DND-41 (cell line): ENCODE data around the gene APBA3.

Source experiments
- ATAC-seq: fragments of 200-7000 bp; cut with Tn5 transposase; 3 replicates; pipeline ENCODE4 v1.9.1; 2021; ENCODE audit warnings: low read depth; ENCODE audit not compliant: insufficient read depth
- DNase-seq: peaks from one replicate; pipeline ENCODE4 v3.0.0-alpha.2; 2020
- H2AFZ ChIP-seq: 2 replicates; pipeline ENCODE4 v1.6.0; 2012; ENCODE audit warnings: low read depth, low read length
- H3K27ac ChIP-seq: 2 replicates; pipeline ENCODE4 v1.5.1; 2012; ENCODE audit warnings: low read length, inconsistent platforms
- H3K27me3 ChIP-seq: fragments of 200-600 bp; sonication (generic); 2 replicates; pipeline ENCODE4 v1.6.0; 2012; ENCODE audit warnings: low read length, mild to moderate bottlenecking, inconsistent platforms; ENCODE audit not compliant: insufficient read depth, poor library complexity
- H3K36me3 ChIP-seq: 2 replicates; pipeline ENCODE4 v1.5.1; 2012; ENCODE audit warnings: low read length, inconsistent platforms; ENCODE audit not compliant: insufficient read depth
- H3K4me1 ChIP-seq: 2 replicates; pipeline ENCODE4 v1.5.1; 2012; ENCODE audit warnings: mild to moderate bottlenecking, low read length; ENCODE audit not compliant: insufficient read depth
- H3K4me2 ChIP-seq: 2 replicates; pipeline ENCODE4 v1.6.0; 2012; ENCODE audit warnings: mild to moderate bottlenecking, moderate library complexity, low read length, inconsistent platforms; ENCODE audit not compliant: insufficient read depth
- H3K4me3 ChIP-seq, 2 experiments: fragments of 200-600 bp in 1 of 2; shearing (Covaris generic) in 1 of 2; 2 replicates each; pipeline ENCODE4 v1.5.1; 2012 to 2016; ENCODE audit warnings: inconsistent platforms in 2 of 2, low read length in 2 of 2, mild to moderate bottlenecking in 2 of 2, low read depth in 1 of 2, moderate library complexity in 1 of 2
- H3K79me2 ChIP-seq: 2 replicates; pipeline ENCODE4 v1.6.0; 2012; ENCODE audit warnings: low read length, inconsistent platforms; ENCODE audit not compliant: insufficient read depth
- H3K9ac ChIP-seq: 2 replicates; pipeline ENCODE4 v1.6.0; 2012; ENCODE audit warnings: low read depth, mild to moderate bottlenecking, inconsistent platforms, low read length, moderate library complexity
- H3K9me3 ChIP-seq: 2 replicates; pipeline ENCODE4 v1.5.1; 2012; ENCODE audit warnings: low read length, moderate library complexity, mild to moderate bottlenecking, inconsistent platforms; ENCODE audit not compliant: insufficient read depth, severe bottlenecking
- H4K20me1 ChIP-seq: 2 replicates; pipeline ENCODE4 v1.6.0; 2012; ENCODE audit warnings: low read length; ENCODE audit not compliant: insufficient read depth
- CTCF ChIP-seq: IDR thresholded peaks from 2 replicates; pipeline ENCODE4 v1.5.1; 2012; ENCODE audit warnings: borderline replicate concordance, low read length, moderate library complexity, mild to moderate bottlenecking; ENCODE audit not compliant: poor library complexity, severe bottlenecking; ENCODE audit errors: extremely low read depth
- EZH2 ChIP-seq: IDR thresholded peaks from 3 replicates; pipeline ENCODE4 v1.6.1; 2012; ENCODE audit warnings: borderline replicate concordance, low read depth, mild to moderate bottlenecking, moderate library complexity, low read length, inconsistent platforms; ENCODE audit not compliant: severe bottlenecking

APBA3 gene

GRCh38 chr19:3723883-3724282 lies 37.6 kb downstream of the APBA3 start:
- Histone ChIP-seq H3K4me1 (peaks cover 3% of the 10 kb centered on the region; the same call in 1 of the 2 replicates), H3K27ac (no peak overlapping the region), H3K9me3 (no peaks in the 10 kb centered on the region), H3K36me3 (no peaks in the 10 kb centered on the region), H2AFZ (no peak overlapping the region), H3K79me2 (no peaks in the 10 kb centered on the region), H3K27me3 (peaks cover 27% of the 10 kb centered on the region), H3K9ac (no peak overlapping the region), H3K4me2 (no peak overlapping the region), H4K20me1 (no peaks in the 10 kb centered on the region), H3K4me3 (no peak overlapping the region)
- TF ChIP-seq CTCF, result no peak
- no peak for TF ChIP-seq EZH2
- ATAC-seq (no peak; the same call in 2 of the 3 replicates), DNase-seq (no peak)

GRCh38 chr19:3723110-3723488 lies 38.4 kb downstream of the APBA3 start:
- Histone ChIP-seq H2AFZ (no peak overlapping the region), H3K9me3 (no peaks in the 10 kb centered on the region), H3K79me2 (no peaks in the 10 kb centered on the region), H3K4me3 (no peak overlapping the region), H3K4me1 (peaks cover 3% of the 10 kb centered on the region; the same call in 1 of the 2 replicates), H3K27ac (no peak overlapping the region), H3K27me3 (peaks cover 27% of the 10 kb centered on the region), H3K4me2 (no peak overlapping the region), H4K20me1 (no peaks in the 10 kb centered on the region), H3K36me3 (no peaks in the 10 kb centered on the region), H3K9ac (no peak overlapping the region)
- ATAC-seq, result no peak
- no peak for DNase-seq
- TF ChIP-seq CTCF (no peak), EZH2 (no peak)

- no peak overlapping the region for H2AFZ ChIP-seq
- H4K20me1 ChIP-seq, result no peaks in the 10 kb centered on the region
- no peaks in the 10 kb centered on the region for H3K79me2 ChIP-seq
- TF ChIP-seq EZH2 (no peak), CTCF (no peak)
- no peak overlapping the region for H3K9ac ChIP-seq
- H3K27me3 ChIP-seq, result peaks cover 27% of the 10 kb centered on the region
- no peaks in the 10 kb centered on the region for H3K9me3 ChIP-seq
- H3K4me3 ChIP-seq, result no peak overlapping the region
- ATAC-seq, result no peak
- DNase-seq, result no peak
- no peak overlapping the region for H3K27ac ChIP-seq
- H3K4me1 ChIP-seq, result peaks cover 3% of the 10 kb centered on the region; the same call in 1 of the 2 replicates
- H3K4me2 ChIP-seq, result no peak overlapping the region
- H3K36me3 ChIP-seq, result no peaks in the 10 kb centered on the region
These were observed 38.9 kb downstream of the APBA3 start for GRCh38 chr19:3722443-3723109.
